GM12878 (cell line): ENCODE results near the gene TRPM8. TPM values are rescaled to one million over a fixed set of nuclear protein-coding genes. Genes with fewer than 3 reads are reported as not detected.

ENCODE experiments used
- ATAC-seq: fragments of 200-7000 bp; cut with Tn5 transposase; 3 replicates; pipeline ENCODE4 v1.9.1; 2020; ENCODE audit warnings: mild to moderate bottlenecking, moderate library complexity
- BruUV-seq: library from RNA; stranded (reverse); fragments of 400-500 nt; replicated peaks from 2 replicates; lab custom pipeline; 2021; lab: Mats Ljungman, UMichigan
- CTCF ChIA-PET: fragments of 300-600 bp; sonication (Branson Sonifier 250); formaldehyde crosslinking; extraction: SDS; loops from one replicate; lab custom pipeline; 2021; ENCODE audit warnings: inconsistent platforms; lab: Yijun Ruan, JAX
- POLR2A ChIA-PET: fragments of 350-600 bp; formaldehyde crosslinking; extraction: SDS; loops from one replicate; lab custom pipeline; 2021; ENCODE audit warnings: inconsistent platforms; lab: Charles Lee
- RAD21 ChIA-PET: fragments of 300-600 bp; sonication (Branson Sonifier 250); formaldehyde crosslinking; loops from one replicate; lab custom pipeline; 2023; ENCODE audit warnings: antibody characterized with exemption; ENCODE audit not compliant: unreplicated experiment; lab: Charles Lee
- SMC1A ChIA-PET: fragments of 300-600 bp; sonication (Branson Sonifier 250); formaldehyde crosslinking; loops from one replicate; lab custom pipeline; 2023; ENCODE audit not compliant: unreplicated experiment, uncharacterized antibody; lab: Charles Lee
- DNase-seq: peaks from one replicate; pipeline ENCODE4 v3.0.0-alpha.2; 2011; ENCODE audit warnings: low read depth, low spot score
- FAIRE-seq: peaks from 3 replicates; lab custom pipeline; 2011; peaks lifted over from hg19 to GRCh38; lab: Jason Lieb, UNC
- H2AFZ ChIP-seq: 2 replicates; pipeline ENCODE4 v1.6.0; 2011; ENCODE audit warnings: low read depth, low read length, control low read depth; ENCODE audit not compliant: control insufficient read depth
- H3K27ac ChIP-seq: 2 replicates; pipeline ENCODE4 v1.5.1; 2011; ENCODE audit warnings: control low read depth; ENCODE audit not compliant: control insufficient read depth, insufficient read depth
- H3K27me3 ChIP-seq, 2 experiments: replicated peaks in 1 of 2; 2 replicates each; pipeline versions ENCODE4 v1.6.0 to v1.6.1; 2011; ENCODE audit warnings: low read length in 1 of 2; ENCODE audit not compliant: control insufficient read depth in 2 of 2, insufficient read depth in 2 of 2
- H3K36me3 ChIP-seq, 2 experiments: 2 replicates each; pipeline ENCODE4 v1.5.1; 2011; ENCODE audit warnings: low read length in 1 of 2; ENCODE audit not compliant: control insufficient read depth in 2 of 2, insufficient read depth in 2 of 2
- H3K4me1 ChIP-seq: 2 replicates; pipeline ENCODE4 v1.6.1; 2011; ENCODE audit warnings: mild to moderate bottlenecking, low read length, moderate library complexity, mixed read lengths; ENCODE audit not compliant: control insufficient read depth, insufficient read depth
- H3K4me2 ChIP-seq: 2 replicates; pipeline ENCODE4 v1.6.0; 2011; ENCODE audit warnings: control low read depth; ENCODE audit not compliant: control insufficient read depth, insufficient read depth
- H3K4me3 ChIP-seq: fragments of 200-600 bp; sonication (generic); 2 replicates; pipeline ENCODE4 v1.5.1; 2016
- H3K79me2 ChIP-seq: 2 replicates; pipeline ENCODE4 v1.6.0; 2011; ENCODE audit warnings: low read length; ENCODE audit not compliant: control insufficient read depth, insufficient read depth
- H3K9ac ChIP-seq: 2 replicates; pipeline ENCODE4 v1.8.0; 2011; ENCODE audit warnings: low read length, control low read depth, mixed read lengths; ENCODE audit not compliant: control insufficient read depth, insufficient read depth
- H3K9me3 ChIP-seq: replicated peaks from 3 replicates; pipeline ENCODE4 v1.5.1; 2011; ENCODE audit warnings: mild to moderate bottlenecking, low read length; ENCODE audit not compliant: control insufficient read depth, insufficient read depth
- H4K20me1 ChIP-seq: 2 replicates; pipeline ENCODE4 v1.6.0; 2011; ENCODE audit not compliant: control insufficient read depth, insufficient read depth
- ATF7 ChIP-seq: fragments of 450-650 bp; IDR thresholded peaks from 2 replicates; pipeline ENCODE4 v1.6.1; 2016; ENCODE audit warnings: low read depth, mild to moderate bottlenecking
- BCL11A ChIP-seq: IDR thresholded peaks from 2 replicates; pipeline ENCODE4 v1.6.1; 2011; ENCODE audit warnings: low read depth, low read length
- IRF4 ChIP-seq: IDR thresholded peaks from 2 replicates; pipeline ENCODE4 v1.6.1; 2011; ENCODE audit warnings: low read depth, low read length
- KDM1A ChIP-seq: fragments of 200-600 bp; sonication (generic); IDR thresholded peaks from 2 replicates; pipeline ENCODE4 v1.6.1; 2016; ENCODE audit warnings: borderline replicate concordance
- RCOR1 ChIP-seq: conservative IDR thresholded peaks from 2 replicates; pipeline ENCODE4 v1.6.1; 2012; ENCODE audit warnings: low read depth, low read length, improper control_type of control experiment
- RFX5 ChIP-seq: IDR thresholded peaks from 2 replicates; pipeline ENCODE4 v1.6.1; 2011; ENCODE audit warnings: low read depth, low read length, improper control_type of control experiment
- ZNF274 ChIP-seq: IDR thresholded peaks from one replicate; pipeline ENCODE4 v1.8.0; 2011; ENCODE audit not compliant: insufficient read length, insufficient read depth
- WGBS: methylation state at CpG from one replicate; pipeline ENCODE4 v1.1.6; 2016; ENCODE audit warnings: low lambda C conversion rate; ENCODE audit not compliant: insufficient replicate concordance, insufficient coverage; ENCODE audit errors: missing lambda C conversion rate; 5-methylcytosine and 5-hydroxymethylcytosine counted together
- in situ Hi-C: fragments of 300-500 bp; cut with MboI; formaldehyde crosslinking; loops from 9 replicates; pipeline ENCODE4 v1.14.3; 2018; ENCODE audit warnings: mixed read lengths
- intact Hi-C: fragments of 100-400 bp; cut with micrococcal nuclease; formaldehyde crosslinking; loops from one replicate; pipeline ENCODE4 v1.14.2; 2022; ENCODE audit not compliant: unreplicated experiment
- polyA plus RNA-seq, 11 experiments: library from polyadenylated mRNA; depleted of rRNA in 4 of 11; unstranded in 6 of 11; stranded (reverse) in 5 of 11; fragments of >200 nt; fragmentation: Nextera tagmentation in 4 of 11; fragmentation: Illumina TruSeq in 1 of 11; extraction: Ambion mirVana in 4 of 11; extraction: Trizol in 1 of 11; gene quantifications; 1 replicate in 1 of 11; 2 replicates in 10 of 11; pipeline versions ENCODE4 v1.2.1 to v1.2.3, GENCODE V29; 2011 to 2016; ENCODE audit warnings: inconsistent platforms in 2 of 11, missing spikeins in 2 of 11, low read depth in 1 of 11
- total RNA-seq, 4 experiments: library from RNA; depleted of rRNA in 3 of 4; stranded (reverse); fragments of >200 nt in 3 of 4; fragmentation: Illumina TruSeq in 1 of 4; extraction: Trizol in 1 of 4; gene quantifications; 2 replicates each; pipeline versions ENCODE4 v1.2.1 to v1.2.3, GENCODE V29; 2013 to 2021
- TF ChIP-seq, protein P1 (sequence below): fragments of 450-650 bp; formaldehyde crosslinking; IDR thresholded peaks from 2 replicates; pipeline ENCODE4 v1.4.0; 2020; ENCODE audit warnings: mild to moderate bottlenecking, moderate library complexity
- TF ChIP-seq, protein P2 (sequence below): fragments of 450-650 bp; IDR thresholded peaks from 2 replicates; pipeline ENCODE4 v1.6.1; 2017; ENCODE audit warnings: antibody characterized with exemption, mild to moderate bottlenecking, moderate library complexity

Gene TRPM8
- total and polyA plus RNA-seq, 10 of the 15 experiments (the other 5 are each of a cell fraction or from before 2014, with no cell fraction given), result 3.9 TPM; not detected in 9

DNA sequence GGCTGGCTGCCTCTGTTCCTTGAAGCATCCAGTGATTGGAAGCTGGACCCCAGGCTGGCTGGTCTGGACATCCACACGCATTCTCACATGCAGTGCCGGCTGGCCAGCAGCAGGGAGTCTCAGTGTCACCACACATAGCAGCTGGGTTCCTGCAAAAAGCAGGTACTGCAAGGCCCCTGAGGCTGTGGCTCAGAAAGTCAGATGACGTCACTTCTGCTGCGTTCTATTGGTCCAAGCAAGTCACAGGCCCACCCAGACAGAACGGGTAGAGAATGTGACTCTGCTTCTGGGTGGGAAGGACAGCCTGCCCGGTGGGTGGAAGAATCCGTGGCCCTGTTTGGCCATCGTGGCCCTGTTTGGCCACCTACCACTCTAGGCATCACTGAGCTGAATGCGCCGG lies 82.0 kb downstream of the TRPM8 start:
- no peak overlapping the region for H3K27ac ChIP-seq
- DNase-seq, result no peak
- H3K36me3 ChIP-seq, result no peaks in the 10 kb centered on the region
- no peaks in the 10 kb centered on the region for H3K79me2 ChIP-seq
- peaks cover 0 to 8% of the 10 kb centered on the region in 2 experiments; a peak in 2 of 4 replicates for H3K27me3 ChIP-seq
- no peak overlapping the region for H3K4me3 ChIP-seq
- 48% methylated on average over 10 of the region's 10 CpGs for WGBS
- intact Hi-C loops (no loop called here), in situ Hi-C loops (loop anchor here (25.0 kb wide), 1 partner anchor 538 kb away; no protein-coding TSS in a partner anchor)
- H3K9ac ChIP-seq, result no peak overlapping the region
- RAD21 ChIA-PET, result no interaction called here
- H2AFZ ChIP-seq, result no peak overlapping the region
- ATAC-seq, result peak; percentile 55
- no peaks in the 10 kb centered on the region for H3K4me1 ChIP-seq
- SMC1A ChIA-PET, result interaction anchor here (0.9 kb wide), 1 partner anchor 10 kb away, joined by 3 read pairs; no protein-coding TSS in a partner anchor
- H3K9me3 ChIP-seq, result no peaks in the 10 kb centered on the region
- FAIRE-seq, result no peak
- no TSS peak for BruUV-seq
- no peaks in the 10 kb centered on the region for H4K20me1 ChIP-seq
- POLR2A ChIA-PET, result no interaction called here
- no peak overlapping the region for H3K4me2 ChIP-seq
- CTCF ChIA-PET, result no interaction called here
- peak; percentile 72 for TF ChIP-seq ATF7
- TF ChIP-seq RFX5, result no peak

DNA sequence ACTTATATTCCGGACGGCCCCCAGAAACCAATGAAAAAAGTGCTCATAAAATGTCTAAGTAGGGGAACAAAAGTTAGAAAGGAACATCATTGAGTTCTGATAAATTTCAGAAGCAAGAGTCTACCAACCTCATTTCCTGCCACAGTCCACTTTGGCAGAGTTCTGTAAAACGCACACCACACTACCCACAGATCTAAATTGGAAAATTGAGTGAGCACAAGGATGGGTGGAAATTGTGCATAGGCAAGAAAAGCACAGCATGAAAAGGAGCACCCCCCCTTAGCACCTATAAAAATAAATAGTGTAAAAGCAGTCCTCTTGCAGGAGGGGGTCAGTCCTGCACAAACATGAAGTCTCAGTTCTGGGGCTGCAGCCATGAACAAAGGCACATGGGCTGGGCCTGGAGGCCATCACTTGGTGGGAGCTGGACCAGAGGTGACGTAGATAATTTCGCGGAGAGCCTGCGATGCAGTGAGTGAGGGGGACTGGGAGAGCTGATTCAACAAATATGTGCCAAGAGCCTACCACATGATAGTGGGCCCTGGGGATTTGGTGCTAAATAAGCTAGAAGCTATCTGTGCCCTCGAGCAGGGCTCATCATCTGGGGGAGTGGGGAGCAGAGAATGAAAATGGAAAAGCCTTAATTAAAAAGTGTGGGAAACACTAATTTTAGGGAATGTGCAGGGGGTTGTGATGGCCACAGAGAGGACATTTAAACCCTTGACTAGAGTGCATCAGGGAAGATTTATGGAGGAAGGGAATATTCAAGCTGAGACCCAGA lies 84.4 kb downstream of the TRPM8 start:
- H3K4me3 ChIP-seq, result no peak overlapping the region
- no peaks in the 10 kb centered on the region for H3K79me2 ChIP-seq
- WGBS, result 50% methylated on average over 8 of the region's 8 CpGs
- H3K27me3 ChIP-seq, result peaks cover 0 to 5% of the 10 kb centered on the region in 2 experiments; a peak in 2 of 4 replicates
- in situ Hi-C loops (no loop called here), intact Hi-C loops (no loop called here)
- H3K9ac ChIP-seq, result no peak overlapping the region
- no peaks in the 10 kb centered on the region for H3K36me3 ChIP-seq
- CTCF ChIA-PET, result no interaction called here
- H4K20me1 ChIP-seq, result no peaks in the 10 kb centered on the region
- RAD21 ChIA-PET, result no interaction called here
- no TSS peak for BruUV-seq
- no peaks in the 10 kb centered on the region for H3K9me3 ChIP-seq
- FAIRE-seq, result no peak
- no peak for ATAC-seq
- POLR2A ChIA-PET, result no interaction called here
- SMC1A ChIA-PET, result no interaction called here
- H3K4me2 ChIP-seq, result no peak overlapping the region
- no peak overlapping the region for H2AFZ ChIP-seq
- H3K4me1 ChIP-seq, result no peaks in the 10 kb centered on the region
- no peak for DNase-seq
- no peak overlapping the region for H3K27ac ChIP-seq
- TF ChIP-seq KDM1A (no peak), ZNF274 (no peak), RCOR1 (no peak), IRF4 (no peak), BCL11A (no peak)
- TF ChIP-seq, protein P1, sequence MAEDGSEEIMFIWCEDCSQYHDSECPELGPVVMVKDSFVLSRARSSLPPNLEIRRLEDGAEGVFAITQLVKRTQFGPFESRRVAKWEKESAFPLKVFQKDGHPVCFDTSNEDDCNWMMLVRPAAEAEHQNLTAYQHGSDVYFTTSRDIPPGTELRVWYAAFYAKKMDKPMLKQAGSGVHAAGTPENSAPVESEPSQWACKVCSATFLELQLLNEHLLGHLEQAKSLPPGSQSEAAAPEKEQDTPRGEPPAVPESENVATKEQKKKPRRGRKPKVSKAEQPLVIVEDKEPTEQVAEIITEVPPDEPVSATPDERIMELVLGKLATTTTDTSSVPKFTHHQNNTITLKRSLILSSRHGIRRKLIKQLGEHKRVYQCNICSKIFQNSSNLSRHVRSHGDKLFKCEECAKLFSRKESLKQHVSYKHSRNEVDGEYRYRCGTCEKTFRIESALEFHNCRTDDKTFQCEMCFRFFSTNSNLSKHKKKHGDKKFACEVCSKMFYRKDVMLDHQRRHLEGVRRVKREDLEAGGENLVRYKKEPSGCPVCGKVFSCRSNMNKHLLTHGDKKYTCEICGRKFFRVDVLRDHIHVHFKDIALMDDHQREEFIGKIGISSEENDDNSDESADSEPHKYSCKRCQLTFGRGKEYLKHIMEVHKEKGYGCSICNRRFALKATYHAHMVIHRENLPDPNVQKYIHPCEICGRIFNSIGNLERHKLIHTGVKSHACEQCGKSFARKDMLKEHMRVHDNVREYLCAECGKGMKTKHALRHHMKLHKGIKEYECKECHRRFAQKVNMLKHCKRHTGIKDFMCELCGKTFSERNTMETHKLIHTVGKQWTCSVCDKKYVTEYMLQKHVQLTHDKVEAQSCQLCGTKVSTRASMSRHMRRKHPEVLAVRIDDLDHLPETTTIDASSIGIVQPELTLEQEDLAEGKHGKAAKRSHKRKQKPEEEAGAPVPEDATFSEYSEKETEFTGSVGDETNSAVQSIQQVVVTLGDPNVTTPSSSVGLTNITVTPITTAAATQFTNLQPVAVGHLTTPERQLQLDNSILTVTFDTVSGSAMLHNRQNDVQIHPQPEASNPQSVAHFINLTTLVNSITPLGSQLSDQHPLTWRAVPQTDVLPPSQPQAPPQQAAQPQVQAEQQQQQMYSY, result no peak
- TF ChIP-seq, protein P2, sequence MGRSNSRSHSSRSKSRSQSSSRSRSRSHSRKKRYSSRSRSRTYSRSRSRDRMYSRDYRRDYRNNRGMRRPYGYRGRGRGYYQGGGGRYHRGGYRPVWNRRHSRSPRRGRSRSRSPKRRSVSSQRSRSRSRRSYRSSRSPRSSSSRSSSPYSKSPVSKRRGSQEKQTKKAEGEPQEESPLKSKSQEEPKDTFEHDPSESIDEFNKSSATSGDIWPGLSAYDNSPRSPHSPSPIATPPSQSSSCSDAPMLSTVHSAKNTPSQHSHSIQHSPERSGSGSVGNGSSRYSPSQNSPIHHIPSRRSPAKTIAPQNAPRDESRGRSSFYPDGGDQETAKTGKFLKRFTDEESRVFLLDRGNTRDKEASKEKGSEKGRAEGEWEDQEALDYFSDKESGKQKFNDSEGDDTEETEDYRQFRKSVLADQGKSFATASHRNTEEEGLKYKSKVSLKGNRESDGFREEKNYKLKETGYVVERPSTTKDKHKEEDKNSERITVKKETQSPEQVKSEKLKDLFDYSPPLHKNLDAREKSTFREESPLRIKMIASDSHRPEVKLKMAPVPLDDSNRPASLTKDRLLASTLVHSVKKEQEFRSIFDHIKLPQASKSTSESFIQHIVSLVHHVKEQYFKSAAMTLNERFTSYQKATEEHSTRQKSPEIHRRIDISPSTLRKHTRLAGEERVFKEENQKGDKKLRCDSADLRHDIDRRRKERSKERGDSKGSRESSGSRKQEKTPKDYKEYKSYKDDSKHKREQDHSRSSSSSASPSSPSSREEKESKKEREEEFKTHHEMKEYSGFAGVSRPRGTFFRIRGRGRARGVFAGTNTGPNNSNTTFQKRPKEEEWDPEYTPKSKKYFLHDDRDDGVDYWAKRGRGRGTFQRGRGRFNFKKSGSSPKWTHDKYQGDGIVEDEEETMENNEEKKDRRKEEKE, result no peak
